Astrocyte of the cerebellum (primary cell): ENCODE measurements around the gene GNRHR.

Experiments
- DNase-seq: peaks from one replicate; pipeline ENCODE4 v3.0.0-alpha.2; 2011; ENCODE audit warnings: low read depth
- H3K4me3 ChIP-seq: 2 replicates; pipeline ENCODE4 v1.5.1; 2011; ENCODE audit warnings: mild to moderate bottlenecking, low read depth, low read length, moderate library complexity
- in situ Hi-C: cut with HindIII; loops from 2 replicates; pipeline ENCODE4 v1.10.0; 2017; ENCODE audit warnings: low sequenced_read_pairs
- TF ChIP-seq, protein P1 (sequence below): IDR thresholded peaks from 2 replicates; pipeline ENCODE4 v1.5.1; 2012; ENCODE audit warnings: low read length, low read depth, moderate library complexity, mild to moderate bottlenecking; ENCODE audit errors: missing control alignments

Gene GNRHR

DNA sequence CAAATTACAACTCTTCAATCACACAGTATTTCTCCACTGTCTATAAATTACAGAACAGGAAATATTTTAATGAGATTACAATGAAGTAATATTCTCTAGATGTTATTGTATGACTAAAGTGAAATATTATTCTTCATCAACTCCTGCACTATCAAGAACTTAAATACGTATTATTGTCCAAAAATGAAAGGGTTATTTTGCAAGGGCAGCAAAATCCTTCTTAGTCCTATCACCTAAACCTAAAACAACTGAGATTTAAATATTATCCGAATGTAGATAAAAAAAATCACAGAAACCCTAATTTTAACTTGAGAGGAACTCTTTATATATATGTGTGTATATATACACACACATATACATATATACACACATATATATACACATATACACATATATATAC, 58.1 kb downstream of the GNRHR start:
- DNase-seq: no peak
- in situ Hi-C loops: no loop called here
- no peak overlapping the region for H3K4me3 ChIP-seq
- TF ChIP-seq, protein P1, sequence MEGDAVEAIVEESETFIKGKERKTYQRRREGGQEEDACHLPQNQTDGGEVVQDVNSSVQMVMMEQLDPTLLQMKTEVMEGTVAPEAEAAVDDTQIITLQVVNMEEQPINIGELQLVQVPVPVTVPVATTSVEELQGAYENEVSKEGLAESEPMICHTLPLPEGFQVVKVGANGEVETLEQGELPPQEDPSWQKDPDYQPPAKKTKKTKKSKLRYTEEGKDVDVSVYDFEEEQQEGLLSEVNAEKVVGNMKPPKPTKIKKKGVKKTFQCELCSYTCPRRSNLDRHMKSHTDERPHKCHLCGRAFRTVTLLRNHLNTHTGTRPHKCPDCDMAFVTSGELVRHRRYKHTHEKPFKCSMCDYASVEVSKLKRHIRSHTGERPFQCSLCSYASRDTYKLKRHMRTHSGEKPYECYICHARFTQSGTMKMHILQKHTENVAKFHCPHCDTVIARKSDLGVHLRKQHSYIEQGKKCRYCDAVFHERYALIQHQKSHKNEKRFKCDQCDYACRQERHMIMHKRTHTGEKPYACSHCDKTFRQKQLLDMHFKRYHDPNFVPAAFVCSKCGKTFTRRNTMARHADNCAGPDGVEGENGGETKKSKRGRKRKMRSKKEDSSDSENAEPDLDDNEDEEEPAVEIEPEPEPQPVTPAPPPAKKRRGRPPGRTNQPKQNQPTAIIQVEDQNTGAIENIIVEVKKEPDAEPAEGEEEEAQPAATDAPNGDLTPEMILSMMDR: no peak

DNA sequence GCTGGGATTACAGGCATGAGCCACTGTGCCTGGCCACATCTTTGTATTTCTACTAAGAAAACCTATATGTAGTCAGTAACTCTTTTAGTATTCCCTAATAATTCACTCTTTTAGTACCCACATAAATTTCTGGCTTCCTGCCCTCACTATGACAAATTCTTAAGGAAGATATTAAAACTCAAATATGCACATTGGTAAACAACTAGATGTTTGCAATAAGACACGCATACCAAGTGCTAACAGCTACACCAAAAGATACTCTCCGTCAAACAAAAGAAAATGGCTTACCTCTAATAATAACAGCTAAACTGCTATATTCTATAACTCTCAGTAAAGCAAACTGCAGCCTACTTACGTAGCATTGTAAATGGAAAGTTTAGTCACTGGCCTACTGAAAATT, 59.5 kb downstream of the GNRHR start:
- in situ Hi-C loops: no loop called here
- no peak for DNase-seq
- TF ChIP-seq, protein P1: no peak
- no peak overlapping the region for H3K4me3 ChIP-seq

DNA sequence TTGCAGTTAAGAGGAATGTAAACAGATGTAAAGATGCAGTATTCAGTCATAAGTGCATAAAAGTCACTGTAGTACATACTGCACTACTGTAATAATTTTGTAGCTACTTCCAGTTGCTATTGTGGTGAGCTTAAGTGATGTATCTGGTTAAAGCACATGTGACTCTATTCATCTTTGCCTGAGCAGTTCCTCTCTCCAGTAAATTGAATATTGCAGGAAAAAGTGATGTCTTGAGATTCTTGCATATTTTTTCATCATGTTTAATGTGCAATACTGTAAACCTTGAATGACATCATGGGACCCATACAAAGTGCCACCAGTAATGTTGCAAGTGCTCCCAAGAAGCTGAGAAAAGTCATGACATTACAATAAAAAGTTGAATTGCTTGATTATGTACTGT, 62.9 kb downstream of the GNRHR start:
- no peak for DNase-seq
- TF ChIP-seq, protein P1: no peak
- in situ Hi-C loops: no loop called here
- no peak overlapping the region for H3K4me3 ChIP-seq
